GM18868 (cell line): ENCODE results near the gene TOMM40.
"Not testable (repeated sequence)": the region's sequence is repeated elsewhere in the genome, so short reads cannot be mapped to it uniquely, and the experiment has no call there.

Experiments used
- ATAC-seq: cut with Tn5 transposase; IDR thresholded peaks from one replicate; pipeline ENCODE4 v1.9.1; 2021; ENCODE audit warnings: mild to moderate bottlenecking, moderate library complexity; ENCODE audit not compliant: unreplicated experiment

The TOMM40 gene

DNA sequence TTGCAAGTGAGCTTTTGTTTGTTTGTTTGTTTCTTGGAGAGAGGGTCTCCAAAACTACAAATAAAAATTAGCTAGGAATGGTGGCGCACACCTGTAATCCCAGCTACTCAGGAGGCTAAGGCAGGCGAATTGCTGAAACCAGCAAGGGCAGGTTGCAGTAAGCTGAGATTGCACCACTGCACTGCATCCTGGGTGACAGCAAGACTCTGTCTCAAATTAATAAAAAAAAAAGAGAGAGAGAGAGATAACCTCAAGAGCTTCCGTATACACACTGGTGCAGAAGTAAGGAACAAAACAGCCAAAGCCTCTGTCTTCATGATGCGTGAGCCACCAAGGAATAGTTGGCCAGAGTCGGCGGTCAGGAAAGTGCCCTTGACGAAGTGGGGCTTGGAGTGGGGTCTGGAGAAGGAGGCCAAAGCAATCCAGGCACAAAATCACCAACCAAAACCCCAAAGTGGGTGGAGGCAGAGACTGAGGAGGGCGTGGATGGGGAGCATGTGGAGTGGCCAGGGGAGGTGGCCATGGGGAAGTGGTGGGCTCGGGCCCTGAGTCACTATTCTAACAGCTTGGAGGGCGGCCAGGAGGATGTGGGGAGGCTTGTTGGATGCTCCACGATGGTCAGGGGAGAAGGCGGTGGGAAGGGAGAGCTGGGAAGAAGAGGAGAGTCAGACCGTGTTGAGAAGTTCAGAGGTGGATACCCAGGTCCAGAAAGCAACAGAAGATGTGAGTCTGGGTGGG lies 21.2 kb upstream of the TOMM40 start:
- ATAC-seq, result no peak

DNA sequence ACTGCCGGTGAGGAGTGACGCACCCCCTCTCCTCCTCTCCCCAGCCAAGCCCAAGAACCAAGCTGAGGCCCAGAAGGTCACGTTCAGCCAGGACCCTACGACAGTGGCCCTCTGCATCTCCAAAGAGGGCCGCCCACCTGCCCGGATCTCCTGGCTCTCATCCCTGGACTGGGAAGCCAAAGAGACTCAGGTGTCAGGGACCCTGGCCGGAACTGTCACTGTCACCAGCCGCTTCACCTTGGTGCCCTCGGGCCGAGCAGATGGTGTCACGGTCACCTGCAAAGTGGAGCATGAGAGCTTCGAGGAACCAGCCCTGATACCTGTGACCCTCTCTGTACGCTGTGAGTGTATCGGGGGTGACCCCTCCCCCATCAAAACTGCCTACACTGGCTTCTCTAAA lies 19.2 kb upstream of the TOMM40 start:
- no peak for ATAC-seq

DNA sequence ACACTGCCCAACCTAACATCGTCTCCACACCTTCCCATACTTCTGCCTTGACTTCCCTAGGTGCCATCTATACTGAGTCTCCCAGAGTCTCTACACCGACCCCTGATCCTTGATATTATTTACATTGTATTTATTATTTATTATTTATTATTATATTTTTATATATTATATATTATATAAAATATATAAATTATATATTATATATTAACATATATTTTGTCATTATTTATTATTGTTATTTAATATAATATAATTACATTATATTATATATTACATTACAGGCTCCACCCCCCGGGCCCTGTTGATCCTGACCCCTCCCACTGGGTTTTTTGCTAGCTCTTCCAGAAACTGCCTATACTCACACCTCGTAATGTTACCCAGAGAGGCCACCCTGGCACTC lies 18.4 kb upstream of the TOMM40 start:
- no peak for ATAC-seq

DNA sequence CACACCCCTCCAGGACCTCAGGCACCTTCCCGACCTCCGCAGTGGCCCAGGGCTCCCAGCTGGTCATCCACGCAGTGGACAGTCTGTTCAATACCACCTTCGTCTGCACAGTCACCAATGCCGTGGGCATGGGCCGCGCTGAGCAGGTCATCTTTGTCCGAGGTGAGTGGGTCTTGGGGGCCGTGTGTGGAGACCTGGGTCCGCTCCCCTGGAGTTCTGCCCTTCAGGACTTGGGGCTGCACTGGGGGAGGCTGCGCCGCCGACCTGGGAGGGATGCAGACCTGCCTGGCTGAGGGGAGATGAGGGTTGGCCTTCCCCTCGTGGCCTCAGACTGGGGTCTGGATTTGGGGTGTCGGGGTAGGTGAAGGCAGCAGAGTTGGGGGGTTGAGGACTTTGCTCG lies 16.7 kb upstream of the TOMM40 start:
- ATAC-seq, result no peak

DNA sequence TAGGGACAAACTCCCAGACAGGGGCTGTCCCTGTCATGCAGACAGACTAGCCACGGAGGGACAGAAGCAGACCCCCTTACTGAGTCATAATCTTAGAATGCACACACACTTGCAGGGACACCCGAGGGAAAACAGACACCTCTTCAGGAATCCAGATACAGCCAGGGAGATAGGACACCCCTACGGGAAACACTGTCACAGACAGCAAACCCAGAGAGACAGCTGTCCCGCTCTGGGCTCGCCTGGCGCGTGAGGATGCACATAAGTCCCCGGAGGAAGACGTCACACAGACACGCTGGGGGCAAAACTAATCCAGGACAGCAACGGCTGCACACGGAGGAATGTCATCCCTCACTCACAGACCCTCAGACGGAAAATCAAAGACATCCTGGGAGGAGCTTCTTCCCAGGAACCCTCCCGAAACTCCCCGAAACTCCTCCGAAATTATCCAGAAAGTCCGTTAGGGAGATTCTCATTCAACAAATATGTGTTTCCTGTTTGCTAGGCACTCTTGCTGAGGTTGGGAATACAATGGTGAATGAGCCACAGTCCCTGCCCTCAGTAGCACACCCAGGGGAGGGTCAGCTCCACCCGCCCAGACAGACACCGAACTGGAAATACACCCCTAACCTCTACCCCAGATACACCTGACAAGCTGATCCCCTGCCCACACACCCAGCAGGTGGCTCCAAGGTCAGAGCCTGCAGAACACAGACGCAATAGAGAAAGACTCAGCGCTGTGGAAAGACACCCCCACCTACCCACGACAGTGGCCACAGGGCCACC lies 15.2 kb upstream of the TOMM40 start:
- no peak for ATAC-seq

DNA sequence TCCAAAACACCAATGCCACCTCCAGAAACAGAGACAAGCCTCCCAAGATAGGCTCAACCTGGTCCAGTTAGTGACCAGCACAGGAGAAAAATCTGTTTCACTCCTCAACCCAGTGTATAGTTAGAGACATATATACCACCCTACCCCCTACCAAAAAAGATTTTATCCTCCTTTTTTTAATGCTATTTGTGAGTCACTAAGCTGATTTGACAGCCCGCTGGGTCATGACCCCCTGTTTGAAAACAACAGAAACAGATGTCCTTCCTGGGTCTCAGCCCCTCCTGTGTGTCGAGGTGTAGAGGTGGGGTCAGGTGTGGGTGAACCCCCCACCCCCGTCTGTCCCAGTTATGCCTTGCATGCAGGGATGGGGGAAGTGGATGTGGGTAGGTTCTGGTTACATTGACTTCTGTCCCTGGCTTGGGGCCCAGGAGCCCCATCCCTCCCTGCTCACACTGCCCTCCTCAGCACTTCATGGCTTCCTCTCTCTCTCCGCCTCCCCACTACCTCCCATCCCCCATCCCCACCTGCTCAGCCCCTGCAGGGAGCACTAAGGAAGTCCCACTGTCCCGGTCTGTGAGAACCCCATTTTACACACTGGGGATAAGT lies 14.0 kb upstream of the TOMM40 start:
- no peak for ATAC-seq

DNA sequence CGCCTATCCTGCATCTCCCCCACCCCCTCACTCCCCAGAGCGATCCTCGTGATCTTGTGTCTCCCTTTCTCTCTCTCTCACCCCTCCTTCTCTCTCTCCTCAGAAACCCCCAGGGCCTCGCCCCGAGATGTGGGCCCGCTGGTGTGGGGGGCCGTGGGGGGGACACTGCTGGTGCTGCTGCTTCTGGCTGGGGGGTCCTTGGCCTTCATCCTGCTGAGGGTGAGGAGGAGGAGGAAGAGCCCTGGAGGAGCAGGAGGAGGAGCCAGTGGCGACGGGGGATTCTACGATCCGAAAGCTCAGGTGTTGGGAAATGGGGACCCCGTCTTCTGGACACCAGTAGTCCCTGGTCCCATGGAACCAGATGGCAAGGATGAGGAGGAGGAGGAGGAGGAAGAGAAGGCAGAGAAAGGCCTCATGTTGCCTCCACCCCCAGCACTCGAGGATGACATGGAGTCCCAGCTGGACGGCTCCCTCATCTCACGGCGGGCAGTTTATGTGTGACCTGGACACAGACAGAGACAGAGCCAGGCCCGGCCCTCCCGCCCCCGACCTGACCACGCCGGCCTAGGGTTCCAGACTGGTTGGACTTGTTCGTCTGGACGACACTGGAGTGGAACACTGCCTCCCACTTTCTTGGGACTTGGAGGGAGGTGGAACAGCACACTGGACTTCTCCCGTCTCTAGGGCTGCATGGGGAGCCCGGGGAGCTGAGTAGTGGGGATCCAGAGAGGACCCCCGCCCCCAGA lies 12.8 kb upstream of the TOMM40 start:
- ATAC-seq, result no peak

DNA sequence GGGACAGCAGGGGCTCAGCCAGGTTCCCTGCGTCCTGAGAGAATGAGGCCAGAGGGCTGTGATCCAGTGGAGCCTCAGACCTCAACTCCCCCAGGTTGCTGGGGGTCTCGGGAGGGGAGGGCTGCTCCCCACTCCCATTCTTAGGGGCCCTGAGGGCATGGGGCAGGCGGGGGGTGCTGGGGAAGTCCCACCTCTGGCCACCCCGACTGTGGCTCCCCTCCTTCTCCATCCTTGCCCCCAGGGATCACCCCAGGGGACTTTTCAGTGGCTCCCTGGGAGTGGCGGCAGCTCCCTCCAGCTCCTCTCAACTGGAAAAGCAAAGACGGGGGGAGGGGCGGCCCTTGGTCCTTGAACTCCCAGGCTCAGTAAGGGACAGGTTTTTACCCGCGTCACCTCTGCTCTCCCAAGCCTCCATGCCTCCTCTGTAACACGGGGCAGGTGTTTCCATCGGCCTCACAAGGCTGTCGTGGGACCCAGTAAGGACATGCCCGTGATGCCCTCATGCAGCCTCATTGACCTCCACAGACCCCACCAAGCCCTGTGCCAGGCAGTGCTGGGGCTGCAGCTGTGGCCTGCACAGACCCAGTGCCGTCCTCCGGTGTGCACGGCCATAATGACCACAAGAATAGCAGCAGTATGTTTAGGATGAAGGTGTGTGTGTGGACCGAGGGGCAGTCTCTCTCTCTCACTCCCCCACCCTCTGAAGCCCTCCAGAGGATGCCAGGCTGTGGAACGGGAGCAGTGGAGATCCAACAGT lies 11.6 kb upstream of the TOMM40 start:
- ATAC-seq, result no peak

DNA sequence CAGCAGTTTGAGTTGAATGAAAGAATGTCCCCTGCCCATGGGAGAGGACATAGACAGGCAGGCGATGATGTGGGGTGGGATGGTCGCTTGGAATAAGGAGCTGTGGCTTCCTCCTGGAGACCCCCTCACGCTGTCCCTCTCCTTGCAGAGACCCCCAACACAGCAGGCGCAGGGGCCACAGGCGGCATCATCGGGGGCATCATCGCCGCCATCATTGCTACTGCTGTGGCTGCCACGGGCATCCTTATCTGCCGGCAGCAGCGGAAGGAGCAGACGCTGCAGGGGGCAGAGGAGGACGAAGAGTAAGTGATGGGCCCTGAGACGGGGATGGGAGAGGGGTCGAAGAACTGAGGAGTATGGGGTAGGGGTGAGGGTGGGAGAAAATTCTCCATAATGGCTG lies 9.0 kb upstream of the TOMM40 start:
- ATAC-seq, result no peak

DNA sequence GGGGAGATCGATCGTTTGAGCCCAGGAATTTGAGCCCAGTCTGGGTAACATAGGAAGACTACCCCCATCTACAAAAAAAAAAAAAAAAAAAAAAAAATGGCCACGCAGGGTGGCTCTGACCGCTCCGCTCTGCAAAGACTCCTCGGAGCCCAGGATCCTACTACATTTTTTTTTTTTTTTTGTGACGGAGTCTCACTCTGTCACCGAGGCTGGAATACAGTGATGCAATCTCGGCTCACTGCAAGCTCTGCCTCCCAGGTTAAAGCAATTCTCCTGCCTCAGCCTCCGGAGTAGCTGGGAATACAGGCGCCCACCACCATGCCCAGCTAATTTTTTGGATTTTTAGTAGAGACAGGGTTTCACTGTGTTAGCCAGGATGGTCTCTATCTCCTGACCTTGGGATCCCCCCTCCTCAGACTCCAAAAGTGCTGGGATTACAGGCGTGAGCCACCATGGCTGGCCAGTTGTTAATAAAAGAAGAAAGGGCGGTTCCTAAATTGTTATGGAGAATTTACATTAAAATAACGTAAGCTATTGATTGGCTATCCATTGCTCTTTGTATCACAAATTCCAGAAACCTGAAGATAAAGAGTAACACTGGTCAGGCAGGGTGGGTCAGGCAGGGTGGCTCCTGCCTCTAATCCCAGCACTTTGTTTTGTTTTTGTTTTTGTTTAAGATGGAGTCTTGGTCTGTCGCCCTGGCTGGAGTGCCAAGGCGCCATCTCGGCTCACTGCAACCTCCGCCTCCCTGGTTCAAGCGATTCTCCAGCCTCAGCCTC lies 8.2 kb upstream of the TOMM40 start:
- ATAC-seq, result not testable (repeated sequence)

DNA sequence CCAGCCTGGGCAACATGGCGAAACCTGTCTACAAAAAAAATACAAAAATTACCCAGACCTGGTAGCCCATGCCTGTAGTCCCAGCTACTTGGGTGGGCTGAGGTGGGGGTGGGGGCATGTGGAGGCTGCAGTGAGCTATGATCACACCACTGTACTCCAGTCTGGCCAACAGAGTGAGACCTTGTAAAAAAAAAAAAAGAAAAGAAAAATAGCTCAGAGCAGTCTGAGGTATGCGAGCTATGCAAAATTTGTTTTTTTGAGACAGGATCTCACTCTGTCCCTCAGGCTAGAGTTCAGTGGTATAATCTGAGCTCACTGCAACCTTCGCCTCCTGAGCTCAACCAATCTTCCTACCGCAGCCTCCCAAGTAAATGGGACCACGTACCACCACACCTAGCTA lies 7.1 kb upstream of the TOMM40 start:
- no peak for ATAC-seq

DNA sequence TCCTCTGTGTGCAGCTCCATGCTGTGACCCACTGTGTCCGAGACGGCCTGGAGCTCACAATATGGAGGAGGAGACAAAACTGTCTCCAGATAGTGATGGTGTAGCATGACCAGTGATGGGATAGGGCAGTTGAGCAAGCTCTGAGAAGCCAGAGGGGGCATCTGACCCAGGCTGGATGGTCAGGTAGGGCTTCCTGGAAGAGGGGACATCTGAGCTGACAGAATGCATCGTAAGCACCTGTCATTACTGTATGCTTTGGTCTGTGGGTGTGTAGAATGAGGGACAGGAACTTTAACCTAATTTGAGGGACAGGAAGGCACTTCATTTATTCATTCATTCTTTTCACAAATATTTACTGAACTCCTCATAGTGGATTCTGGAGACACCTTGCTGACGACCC lies 6.5 kb upstream of the TOMM40 start:
- no peak for ATAC-seq

DNA sequence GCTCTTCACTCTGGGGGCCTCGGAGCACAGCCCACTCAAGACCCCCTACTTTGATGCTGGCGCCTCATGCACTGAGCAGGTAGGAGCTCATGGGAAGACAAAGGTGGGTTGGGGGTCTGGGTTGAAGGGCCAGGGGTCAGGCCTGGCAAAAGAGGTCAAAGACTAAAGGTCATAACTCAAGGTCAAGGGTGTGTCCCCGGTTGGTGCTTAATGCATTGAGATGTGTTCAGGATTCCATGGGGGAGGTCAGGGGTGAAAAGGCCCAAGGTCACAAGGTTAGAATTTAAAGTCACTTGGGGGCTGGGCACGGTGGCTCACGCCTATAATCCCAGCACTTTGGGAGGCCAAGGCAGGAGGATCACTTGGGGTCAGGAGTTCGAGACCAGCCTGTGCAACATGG lies 4.9 kb upstream of the TOMM40 start:
- no peak for ATAC-seq

DNA sequence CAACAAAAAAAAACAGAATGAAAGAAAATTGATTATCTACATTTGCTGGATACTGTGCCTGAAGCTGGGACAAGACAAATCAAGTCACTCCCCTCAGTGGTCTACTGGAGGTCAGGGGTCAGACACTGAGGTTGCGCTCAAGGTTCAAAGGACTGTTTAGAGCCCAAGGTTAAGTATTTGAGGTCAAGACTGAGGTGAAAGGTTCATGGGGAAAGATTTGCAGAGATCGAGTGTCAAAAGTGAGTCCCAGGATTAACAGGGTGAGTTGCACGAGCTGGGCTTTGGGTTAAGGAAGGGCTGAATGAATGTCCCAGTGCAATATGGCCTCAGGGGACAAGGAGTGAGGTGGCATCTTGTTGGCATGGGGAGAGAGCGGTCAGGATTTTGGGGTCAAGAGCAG lies 3.4 kb upstream of the TOMM40 start:
- ATAC-seq, result no peak

DNA sequence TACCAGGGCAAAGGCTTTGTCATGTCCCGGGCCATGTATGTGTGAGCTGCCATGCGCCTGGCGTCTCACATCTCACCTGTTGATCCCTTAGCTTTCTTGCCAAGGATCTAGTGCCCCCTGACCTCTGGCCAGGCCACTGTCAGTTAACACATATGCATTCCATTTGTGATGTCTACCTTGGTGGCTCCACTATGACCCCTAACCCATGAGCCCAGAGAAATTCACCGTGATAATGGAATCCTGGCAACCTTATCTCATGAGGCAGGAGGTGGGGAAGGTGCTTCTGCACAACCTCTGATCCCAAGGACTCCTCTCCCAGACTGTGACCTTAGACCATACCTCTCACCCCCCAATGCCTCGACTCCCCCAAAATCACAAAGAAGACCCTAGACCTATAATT lies 2.7 kb upstream of the TOMM40 start:
- not testable (repeated sequence) for ATAC-seq

DNA sequence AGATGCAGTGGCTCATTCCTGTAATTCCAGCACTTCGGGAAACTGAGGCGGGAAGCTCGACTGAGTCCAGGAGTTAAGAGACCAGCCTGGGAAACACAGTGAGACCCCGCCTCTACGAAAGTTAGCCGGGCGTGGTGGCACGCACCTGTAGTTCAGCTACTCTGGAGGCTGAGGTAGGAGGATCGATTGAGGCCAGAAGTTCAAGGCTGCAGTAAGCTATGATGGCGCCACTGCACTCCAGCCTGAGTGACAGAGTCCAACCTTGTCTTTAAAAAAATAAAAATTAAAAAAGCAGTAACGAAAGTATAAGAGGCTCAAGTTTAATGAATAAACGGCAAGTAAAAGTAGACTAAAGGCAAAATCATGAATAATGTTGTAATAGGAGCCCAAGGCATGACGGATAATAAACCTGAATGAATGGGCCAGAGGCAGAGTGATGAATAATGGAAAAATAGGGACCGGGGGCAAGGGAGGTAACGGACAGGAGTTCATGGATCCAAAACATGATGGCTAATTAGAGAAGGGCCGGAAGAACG lies 1.2 kb upstream of the TOMM40 start:
- no peak for ATAC-seq

DNA sequence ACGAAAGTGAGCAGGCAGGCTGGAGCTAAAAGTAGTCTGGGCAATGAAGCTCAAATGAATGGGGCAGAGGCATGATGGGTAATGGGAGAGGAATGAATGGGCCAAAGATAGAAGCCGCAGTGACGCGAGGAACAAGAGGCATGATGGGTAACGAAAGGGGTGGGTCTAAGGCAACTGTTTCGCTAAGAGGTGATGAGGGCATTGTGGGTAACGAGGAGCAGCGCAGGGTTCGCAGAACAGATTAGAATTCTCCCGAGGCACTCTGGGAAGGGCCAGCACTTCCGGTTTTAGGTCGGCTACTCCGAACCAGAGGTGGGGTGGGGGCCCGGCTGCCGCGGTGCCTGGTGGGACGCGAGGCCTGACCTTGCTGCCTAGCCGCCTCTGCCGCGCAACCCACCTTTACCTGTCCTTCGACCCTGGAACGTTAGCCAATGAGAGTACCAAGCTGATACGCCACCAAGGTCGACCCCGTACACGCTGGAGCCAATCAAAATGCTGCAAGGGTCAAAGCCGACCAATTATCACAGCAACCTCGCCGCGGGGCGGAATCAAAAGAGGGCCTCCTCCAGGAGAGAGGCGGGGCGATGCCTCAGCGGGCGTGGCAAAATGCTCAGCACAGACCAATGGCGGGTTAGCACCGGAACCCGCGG lies 563 bp upstream of the TOMM40 start:
- ATAC-seq, result peak; percentile 80

DNA sequence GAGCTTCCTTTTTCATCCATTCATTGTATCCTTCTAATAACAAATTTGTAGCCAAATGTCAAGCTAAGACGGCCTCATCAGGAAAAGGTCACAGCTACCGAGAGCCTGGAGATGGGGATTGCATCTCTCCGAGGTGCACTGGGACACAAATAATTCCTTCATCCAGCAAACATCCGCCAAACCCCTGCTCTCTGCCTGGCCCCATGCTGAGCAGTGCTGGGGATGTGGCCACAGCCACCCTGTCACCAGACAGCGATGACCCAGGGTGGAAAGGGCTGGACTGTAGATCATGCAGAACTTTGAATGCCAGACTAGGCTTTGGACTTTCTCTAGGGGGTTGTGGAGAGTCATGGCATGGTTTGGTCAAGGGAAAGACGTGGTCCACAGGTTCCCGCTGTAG lies 1.9 kb downstream of the TOMM40 start:
- no peak for ATAC-seq
